HEK293T (cell line): ENCODE results near the gene LGALS7B.
"Not testable (repeated sequence)": the region's sequence is repeated elsewhere in the genome, so short reads cannot be mapped to it uniquely, and the experiment has no call there.

Experiments
- CTCF ChIA-PET: fragments of 350-600 bp; formaldehyde crosslinking; extraction: SDS; loops from one replicate; lab custom pipeline; 2021; ENCODE audit warnings: antibody characterized with exemption, inconsistent platforms; lab: Yijun Ruan, JAX
- POLR2A ChIA-PET: fragments of 350-600 bp; formaldehyde crosslinking; extraction: SDS; loops from one replicate; lab custom pipeline; 2020; ENCODE audit warnings: antibody characterized with exemption, inconsistent platforms; lab: Yijun Ruan, JAX
- DNase-seq: peaks from one replicate; pipeline ENCODE4 v3.0.0; 2012; ENCODE audit warnings: mixed read lengths; ENCODE audit errors: extremely low spot score
- ARNT ChIP-seq: fragments of 450-650 bp; IDR thresholded peaks from 2 replicates; pipeline ENCODE4 v1.6.1; 2017; ENCODE audit warnings: mild to moderate bottlenecking
- BHLHE40 ChIP-seq: fragments of 450-650 bp; IDR thresholded peaks from 2 replicates; pipeline ENCODE4 v1.6.1; 2016; ENCODE audit warnings: mild to moderate bottlenecking, moderate library complexity, borderline replicate concordance
- CTBP1 ChIP-seq: fragments of 450-650 bp; IDR thresholded peaks from 2 replicates; pipeline ENCODE4 v1.6.1; 2016; ENCODE audit warnings: borderline replicate concordance
- ELF4 ChIP-seq: fragments of 450-650 bp; IDR thresholded peaks from 2 replicates; pipeline ENCODE4 v1.6.1; 2017; ENCODE audit warnings: antibody characterized with exemption
- FOXA1 ChIP-seq: fragments of 450-650 bp; IDR thresholded peaks from 2 replicates; pipeline ENCODE4 v1.6.1; 2016; ENCODE audit warnings: mild to moderate bottlenecking
- FOXK2 ChIP-seq: fragments of 450-650 bp; IDR thresholded peaks from 2 replicates; pipeline ENCODE4 v1.6.1; 2016; ENCODE audit warnings: mild to moderate bottlenecking
- FOXM1 ChIP-seq: fragments of 450-650 bp; IDR thresholded peaks from 2 replicates; pipeline ENCODE4 v1.6.1; 2017; ENCODE audit warnings: mild to moderate bottlenecking, borderline replicate concordance
- HDGF ChIP-seq: fragments of 450-650 bp; IDR thresholded peaks from 2 replicates; pipeline ENCODE4 v1.6.1; 2017; ENCODE audit warnings: antibody characterized with exemption, borderline replicate concordance
- L3MBTL2 ChIP-seq: fragments of 450-650 bp; conservative IDR thresholded peaks from 2 replicates; pipeline ENCODE4 v1.6.1; 2016; ENCODE audit warnings: mild to moderate bottlenecking
- LEF1 ChIP-seq: fragments of 450-650 bp; IDR thresholded peaks from 2 replicates; pipeline ENCODE4 v1.6.1; 2017; ENCODE audit warnings: mild to moderate bottlenecking, borderline replicate concordance
- NFRKB ChIP-seq: fragments of 450-650 bp; IDR thresholded peaks from 2 replicates; pipeline ENCODE4 v1.6.1; 2016; ENCODE audit warnings: mild to moderate bottlenecking, moderate library complexity
- PKNOX1 ChIP-seq: fragments of 450-650 bp; IDR thresholded peaks from 2 replicates; pipeline ENCODE4 v1.6.1; 2016
- SP1 ChIP-seq: fragments of 450-650 bp; IDR thresholded peaks from 2 replicates; pipeline ENCODE4 v1.6.1; 2017
- SUZ12 ChIP-seq: fragments of 450-650 bp; IDR thresholded peaks from 2 replicates; pipeline ENCODE4 v1.6.1; 2016; ENCODE audit warnings: mild to moderate bottlenecking
- TARDBP ChIP-seq: fragments of 450-650 bp; IDR thresholded peaks from 2 replicates; pipeline ENCODE4 v1.6.1; 2016
- ZNF384 ChIP-seq: fragments of 450-650 bp; IDR thresholded peaks from 2 replicates; pipeline ENCODE4 v1.6.1; 2016

The LGALS7B gene

GRCh38 chr19:38742906-38743305, 46.1 kb upstream of the LGALS7B start:
- POLR2A ChIA-PET: no interaction called here
- TF ChIP-seq BHLHE40 (no peak), PKNOX1 (no peak), TARDBP (no peak), FOXA1 (no peak), ZNF384 (no peak), ELF4 (no peak), L3MBTL2 (no peak)
- no peak for DNase-seq
- CTCF ChIA-PET: no interaction called here

- no peak for DNase-seq
- CTCF ChIA-PET: no interaction called here
- POLR2A ChIA-PET: no interaction called here
- no peak for TF ChIP-seq FOXM1
- no peak for TF ChIP-seq FOXK2
- TF ChIP-seq CTBP1: no peak
- no peak for TF ChIP-seq TARDBP
- TF ChIP-seq ZNF384: no peak
- no peak for TF ChIP-seq LEF1
- no peak for TF ChIP-seq ELF4
- no peak for TF ChIP-seq FOXA1
- no peak for TF ChIP-seq PKNOX1
- no peak for TF ChIP-seq L3MBTL2
- no peak for TF ChIP-seq NFRKB
- TF ChIP-seq ARNT: no peak
- TF ChIP-seq SUZ12: no peak
- TF ChIP-seq BHLHE40: no peak
- no peak for TF ChIP-seq SP1
Measured at GRCh38 chr19:38743394-38744297, 45.4 kb upstream of the LGALS7B start.

- no peak for DNase-seq
- no peak for TF ChIP-seq FOXK2
- no peak for TF ChIP-seq HDGF
- ChIA-PET CTCF (no interaction called here), POLR2A (no interaction called here)
Measured at GRCh38 chr19:38744298-38744681, 44.7 kb upstream of the LGALS7B start, which contains the start of gene CAPN12. Gene CAPN12 (minus strand): TSS chr19:38744474. CDS start chr19:38744165, 309 bp downstream.

- POLR2A ChIA-PET: no interaction called here
- TF ChIP-seq LEF1 (no peak), TARDBP (no peak)
- CTCF ChIA-PET: no interaction called here
- DNase-seq: no peak
Measured at GRCh38 chr19:38744874-38745273, 44.1 kb upstream of the LGALS7B start.

- no peak for TF ChIP-seq NFRKB
- no peak for TF ChIP-seq L3MBTL2
- TF ChIP-seq SUZ12: no peak
- no peak for TF ChIP-seq LEF1
- TF ChIP-seq FOXA1: no peak
- no peak for TF ChIP-seq HDGF
- TF ChIP-seq TARDBP: no peak
- TF ChIP-seq CTBP1: no peak
- no peak for TF ChIP-seq FOXM1
- no peak for TF ChIP-seq SP1
- no peak for TF ChIP-seq ARNT
- POLR2A ChIA-PET: no interaction called here
- CTCF ChIA-PET: no interaction called here
- DNase-seq: no peak
Measured at GRCh38 chr19:38745316-38745715, 43.7 kb upstream of the LGALS7B start.

- DNase-seq, POLR2A ChIA-PET, CTCF ChIA-PET: not testable (repeated sequence)
Measured at GRCh38 chr19:38753783-38754182, 35.2 kb upstream of the LGALS7B start.

- POLR2A ChIA-PET, DNase-seq, CTCF ChIA-PET: not testable (repeated sequence)
Measured at GRCh38 chr19:38754196-38754595, 34.8 kb upstream of the LGALS7B start.

- no peak for DNase-seq
- TF ChIP-seq TARDBP (no peak), SP1 (no peak), FOXM1 (no peak), PKNOX1 (no peak), HDGF (no peak), ELF4 (no peak), LEF1 (no peak)
- ChIA-PET POLR2A (no interaction called here), CTCF (no interaction called here)
Measured at GRCh38 chr19:38759590-38760003, 29.4 kb upstream of the LGALS7B start.

- CTCF ChIA-PET: interaction anchor here (0.8 kb wide), 1 partner anchor 9 kb away, joined by 4 read pairs; no protein-coding TSS in a partner anchor
- DNase-seq, POLR2A ChIA-PET: not testable (repeated sequence)
Measured at GRCh38 chr19:38760805-38761517, 28.0 kb upstream of the LGALS7B start.

- CTCF ChIA-PET: interaction anchor here (0.6 to 0.8 kb wide), 2 partner anchors 8 to 215 kb away, joined by 4 read pairs; no protein-coding TSS in a partner anchor
- DNase-seq, POLR2A ChIA-PET: not testable (repeated sequence)
Measured at GRCh38 chr19:38761884-38762389, 27.1 kb upstream of the LGALS7B start.
